ENCODE data around the gene TFCP2. TPM values are rescaled to one million over a fixed set of nuclear protein-coding genes. Genes with fewer than 3 reads are reported as not detected.
A peak's percentile ranks its signal among the peaks of the same experiment; 100 is the strongest.

Gene TFCP2
- total and polyA plus RNA-seq, 5 experiments from 2014 or later: 8.0 to 34.9 (median 16.7) TPM

GRCh38 chr12:51132693-51133092 is 40.2 kb downstream of the TFCP2 start:
- Mint-ChIP-seq H3K36me3 (peaks cover 0 to 19% (median 0%) of the 10 kb centered on the region in 3 donors), H3K27me3 (no peaks in the 10 kb centered on the region), H3K9me3 (no peaks in the 10 kb centered on the region), H3K27ac (peak overlapping the region in 2 of 10 donors; percentile 45 to 72), H3K4me1 (peaks cover 0 to 11% (median 6%) of the 10 kb centered on the region in 4 donors), H3K4me3 (no peak overlapping the region)
- DNase-seq (no peak), ATAC-seq (no peak)
- POLR2A ChIA-PET: interaction anchor here (0.6 to 0.7 kb wide), 2 partner anchors 90 to 322 kb away, joined by 3 read pairs; no protein-coding TSS in a partner anchor

- ATAC-seq (no peak), DNase-seq (no peak)
- Mint-ChIP-seq H3K36me3 (peaks cover 0 to 15% (median 0%) of the 10 kb centered on the region in 3 donors), H3K27ac (peak overlapping the region in 6 of 10 donors; percentile 9 to 74 (median 40)), H3K27me3 (no peaks in the 10 kb centered on the region), H3K4me1 (peaks cover 0 to 16% (median 9%) of the 10 kb centered on the region in 4 donors), H3K9me3 (no peaks in the 10 kb centered on the region), H3K4me3 (no peak overlapping the region)
- POLR2A ChIA-PET: interaction anchor here (0.5 kb wide), 1 partner anchor 86 kb away, joined by 3 read pairs; no protein-coding TSS in a partner anchor
Observed at GRCh38 chr12:51131745-51132521, 41.0 kb downstream of the TFCP2 start.

- Mint-ChIP-seq H3K27ac (peak overlapping the region in 1 of 10 donors; percentile 4), H3K36me3 (peaks cover 4 to 24% (median 9%) of the 10 kb centered on the region in 3 donors), H3K9me3 (no peaks in the 10 kb centered on the region), H3K4me3 (no peak overlapping the region), H3K27me3 (no peaks in the 10 kb centered on the region), H3K4me1 (peaks cover 1 to 24% (median 12%) of the 10 kb centered on the region in 4 donors)
- ATAC-seq (no peak), DNase-seq (no peak)
- POLR2A ChIA-PET: interaction anchor here (0.6 kb wide), 1 partner anchor 86 kb away, joined by 3 read pairs; no protein-coding TSS in a partner anchor
Observed at GRCh38 chr12:51128919-51129318, 44.0 kb downstream of the TFCP2 start.

- POLR2A ChIA-PET: no interaction called here
- Mint-ChIP-seq H3K4me1 (peaks cover 1 to 24% (median 10%) of the 10 kb centered on the region in 4 donors), H3K9me3 (no peaks in the 10 kb centered on the region), H3K27me3 (no peaks in the 10 kb centered on the region), H3K27ac (peak overlapping the region in 6 of 10 donors; percentile 3 to 47 (median 22)), H3K36me3 (peaks cover 4 to 22% (median 9%) of the 10 kb centered on the region in 3 donors), H3K4me3 (no peak overlapping the region)
- DNase-seq: no peak
- no peak for ATAC-seq
Observed at GRCh38 chr12:51127050-51127729, 45.7 kb downstream of the TFCP2 start.

GRCh38 chr12:51126297-51126696 is 46.6 kb downstream of the TFCP2 start:
- Mint-ChIP-seq H3K4me1 (peaks cover 1 to 24% (median 6%) of the 10 kb centered on the region in 4 donors), H3K4me3 (no peak overlapping the region), H3K36me3 (peaks cover 4 to 22% (median 9%) of the 10 kb centered on the region in 3 donors), H3K27me3 (no peaks in the 10 kb centered on the region), H3K27ac (peak overlapping the region in 4 of 10 donors; percentile 3 to 24 (median 22)), H3K9me3 (no peaks in the 10 kb centered on the region)
- DNase-seq (no peak), ATAC-seq (no peak)
- POLR2A ChIA-PET: no interaction called here

GRCh38 chr12:51124504-51124903 is 48.4 kb downstream of the TFCP2 start:
- H3K4me1 Mint-ChIP-seq: peaks cover 1 to 23% (median 6%) of the 10 kb centered on the region in 4 donors
- H3K4me3 Mint-ChIP-seq: no peak overlapping the region
- POLR2A ChIA-PET: no interaction called here
- H3K36me3 Mint-ChIP-seq: peaks cover 4 to 19% (median 9%) of the 10 kb centered on the region in 3 donors
- H3K9me3 Mint-ChIP-seq: no peaks in the 10 kb centered on the region
- DNase-seq (no peak), ATAC-seq (no peak)
- H3K27me3 Mint-ChIP-seq: no peaks in the 10 kb centered on the region
- H3K27ac Mint-ChIP-seq: peak overlapping the region in 1 of 10 donors; percentile 15

- DNase-seq (no peak), ATAC-seq (no peak)
- Mint-ChIP-seq H3K36me3 (peaks cover 7 to 28% (median 9%) of the 10 kb centered on the region in 3 donors), H3K27ac (no peak overlapping the region), H3K27me3 (no peaks in the 10 kb centered on the region), H3K9me3 (no peaks in the 10 kb centered on the region), H3K4me3 (no peak overlapping the region), H3K4me1 (peaks cover 1 to 13% (median 6%) of the 10 kb centered on the region in 4 donors)
- POLR2A ChIA-PET: no interaction called here
Observed at GRCh38 chr12:51122844-51123243, 50.1 kb downstream of the TFCP2 start.

GRCh38 chr12:51118706-51119105 is 54.2 kb downstream of the TFCP2 start:
- ATAC-seq: no peak

GRCh38 chr12:51115533-51115932 is 57.4 kb downstream of the TFCP2 start:
- Mint-ChIP-seq H3K4me1 (peaks cover 0 to 7% (median under 1%) of the 10 kb centered on the region in 4 donors), H3K27me3 (no peaks in the 10 kb centered on the region), H3K36me3 (peaks cover 5 to 73% (median 27%) of the 10 kb centered on the region in 3 donors), H3K27ac (no peak overlapping the region), H3K4me3 (no peak overlapping the region), H3K9me3 (no peaks in the 10 kb centered on the region)
- DNase-seq (no peak), ATAC-seq (no peak)
- POLR2A ChIA-PET: no interaction called here

More at GRCh38 chr12:51118706-51119105, 54.2 kb downstream of the TFCP2 start:
- Mint-ChIP-seq H3K27ac (no peak overlapping the region), H3K36me3 (peaks cover 5 to 47% (median 21%) of the 10 kb centered on the region in 3 donors), H3K4me1 (peaks cover 0 to 5% (median under 1%) of the 10 kb centered on the region in 4 donors), H3K4me3 (no peak overlapping the region), H3K9me3 (no peaks in the 10 kb centered on the region), H3K27me3 (no peaks in the 10 kb centered on the region)
- DNase-seq: no peak
- POLR2A ChIA-PET: no interaction called here

- Mint-ChIP-seq H3K27ac (no peak overlapping the region), H3K27me3 (no peaks in the 10 kb centered on the region), H3K36me3 (peaks cover 0 to 87% (median 25%) of the 10 kb centered on the region in 3 donors), H3K9me3 (no peaks in the 10 kb centered on the region), H3K4me1 (no peaks in the 10 kb centered on the region), H3K4me3 (no peak overlapping the region)
- ATAC-seq: no peak
- DNase-seq: no peak
- POLR2A ChIA-PET: no interaction called here
Observed at GRCh38 chr12:51108136-51108535, 64.8 kb downstream of the TFCP2 start.

GRCh38 chr12:51103977-51104376 is 69.0 kb downstream of the TFCP2 start:
- POLR2A ChIA-PET: no interaction called here
- H3K9me3 Mint-ChIP-seq: no peaks in the 10 kb centered on the region
- no peak overlapping the region for H3K4me3 Mint-ChIP-seq
- DNase-seq (no peak), ATAC-seq (no peak)
- peak overlapping the region in 2 of 10 donors; percentile 27 to 53 for H3K27ac Mint-ChIP-seq
- H3K4me1 Mint-ChIP-seq: no peaks in the 10 kb centered on the region
- H3K27me3 Mint-ChIP-seq: no peaks in the 10 kb centered on the region
- peaks cover 0 to 91% (median 31%) of the 10 kb centered on the region in 3 donors for H3K36me3 Mint-ChIP-seq

GRCh38 chr12:51098611-51099010 is 74.3 kb downstream of the TFCP2 start:
- H3K4me1 Mint-ChIP-seq: no peaks in the 10 kb centered on the region

More at GRCh38 chr12:51098611-51099010, 74.3 kb downstream of the TFCP2 start:
- ATAC-seq: no peak
- POLR2A ChIA-PET: no interaction called here
- DNase-seq: no peak
- Mint-ChIP-seq H3K27ac (no peak overlapping the region), H3K9me3 (no peaks in the 10 kb centered on the region), H3K4me3 (no peak overlapping the region), H3K36me3 (peaks cover 5 to 92% (median 23%) of the 10 kb centered on the region in 3 donors), H3K27me3 (no peaks in the 10 kb centered on the region)
